Astrocyte (in vitro differentiated cells and primary cell): ENCODE results near the gene ARHGEF10L. TPM values are rescaled to one million over a fixed set of nuclear protein-coding genes. Genes with fewer than 3 reads are reported as not detected.
A peak's percentile ranks its signal among the peaks of the same experiment; 100 is the strongest.

Experiments
- DNase-seq: peaks from one replicate; pipeline ENCODE4 v3.0.0-alpha.2; 2010; ENCODE audit warnings: low read depth
- FAIRE-seq: peaks from 2 replicates; lab custom pipeline; 2011; peaks lifted over from hg19 to GRCh38; lab: Jason Lieb, UNC
- H2AFZ ChIP-seq: 2 replicates; pipeline ENCODE4 v1.6.0; 2012; ENCODE audit warnings: low read depth, low read length, inconsistent platforms
- H3K27ac ChIP-seq: 2 replicates; pipeline ENCODE4 v1.5.1; 2011; ENCODE audit warnings: low read depth, low read length, inconsistent platforms
- H3K27me3 ChIP-seq: 2 replicates; pipeline ENCODE4 v1.6.0; 2011; ENCODE audit warnings: low read length, inconsistent platforms; ENCODE audit not compliant: insufficient read depth
- H3K36me3 ChIP-seq: 2 replicates; pipeline ENCODE4 v1.5.1; 2011; ENCODE audit warnings: low read length, inconsistent platforms; ENCODE audit not compliant: insufficient read depth
- H3K4me1 ChIP-seq: 2 replicates; pipeline ENCODE4 v1.5.1; 2011; ENCODE audit warnings: low read length, inconsistent platforms; ENCODE audit not compliant: insufficient read depth
- H3K4me2 ChIP-seq: 2 replicates; pipeline ENCODE4 v1.6.0; 2012; ENCODE audit warnings: low read length, inconsistent platforms
- H3K4me3 ChIP-seq: 2 replicates; pipeline ENCODE4 v1.5.1; 2011; ENCODE audit warnings: low read depth, mild to moderate bottlenecking, low read length, inconsistent platforms; ENCODE audit not compliant: insufficient read depth
- H3K79me2 ChIP-seq: 2 replicates; pipeline ENCODE4 v1.6.0; 2012; ENCODE audit warnings: mild to moderate bottlenecking, low read length, inconsistent platforms; ENCODE audit not compliant: insufficient read depth
- H3K9ac ChIP-seq: 2 replicates; pipeline ENCODE4 v1.6.0; 2012; ENCODE audit warnings: mild to moderate bottlenecking, low read length, inconsistent platforms
- H3K9me3 ChIP-seq: 2 replicates; pipeline ENCODE4 v1.5.1; 2012; ENCODE audit warnings: low read depth, mild to moderate bottlenecking, low read length, inconsistent platforms; ENCODE audit not compliant: insufficient read depth
- H4K20me1 ChIP-seq: 2 replicates; pipeline ENCODE4 v1.6.0; 2012; ENCODE audit warnings: low read length, inconsistent platforms; ENCODE audit not compliant: insufficient read depth
- H3K27ac Mint-ChIP-seq: one replicate; pipeline ENCODE4 v1.8.0; 2021; ENCODE audit warnings: mild to moderate bottlenecking, mixed read lengths; ENCODE audit not compliant: unreplicated experiment
- H3K27me3 Mint-ChIP-seq: one replicate; pipeline ENCODE4 v1.8.0; 2021; ENCODE audit warnings: low read depth, mixed read lengths; ENCODE audit not compliant: unreplicated experiment
- H3K36me3 Mint-ChIP-seq: one replicate; pipeline ENCODE4 v1.8.0; 2021; ENCODE audit warnings: low read depth, mixed read lengths; ENCODE audit not compliant: unreplicated experiment
- H3K4me1 Mint-ChIP-seq: one replicate; pipeline ENCODE4 v1.8.0; 2021; ENCODE audit warnings: low read depth, mixed read lengths; ENCODE audit not compliant: unreplicated experiment
- H3K4me3 Mint-ChIP-seq: one replicate; pipeline ENCODE4 v1.8.0; 2021; ENCODE audit warnings: mild to moderate bottlenecking, moderate library complexity, mixed read lengths; ENCODE audit not compliant: unreplicated experiment
- H3K9me3 Mint-ChIP-seq: one replicate; pipeline ENCODE4 v1.8.0; 2021; ENCODE audit warnings: mild to moderate bottlenecking, mixed read lengths; ENCODE audit not compliant: unreplicated experiment
- CTCF ChIP-seq: IDR thresholded peaks from 2 replicates; pipeline ENCODE4 v1.5.1; 2011; ENCODE audit warnings: low read depth, mild to moderate bottlenecking, inconsistent platforms, low read length, moderate library complexity; ENCODE audit not compliant: insufficient read depth
- EZH2 ChIP-seq: IDR thresholded peaks from 2 replicates; pipeline ENCODE4 v1.6.1; 2012; ENCODE audit warnings: mild to moderate bottlenecking, low read length, inconsistent platforms; ENCODE audit not compliant: insufficient read depth
- total RNA-seq: library from RNA; stranded (reverse); gene quantifications from 2 replicates; pipeline ENCODE4 v1.2.1, GENCODE V29; 2021

ARHGEF10L gene
- total RNA-seq, 1 donor from 2014 or later, result 14.2 TPM

- Histone ChIP-seq H3K4me2 (no peak overlapping the region), H4K20me1 (no peaks in the 10 kb centered on the region), H2AFZ (no peak overlapping the region), H3K9ac (no peak overlapping the region), H3K27ac (no peak overlapping the region), H3K36me3 (no peaks in the 10 kb centered on the region), H3K4me3 (no peak overlapping the region), H3K9me3 (no peaks in the 10 kb centered on the region), H3K79me2 (no peaks in the 10 kb centered on the region), H3K4me1 (no peaks in the 10 kb centered on the region), H3K27me3 (no peaks in the 10 kb centered on the region)
- FAIRE-seq (no peak), DNase-seq (peak; percentile 24)
- Mint-ChIP-seq H3K27ac (no peak overlapping the region), H3K36me3 (peaks cover 13% of the 10 kb centered on the region), H3K27me3 (no peaks in the 10 kb centered on the region), H3K9me3 (no peaks in the 10 kb centered on the region), H3K4me1 (peaks cover 5% of the 10 kb centered on the region), H3K4me3 (no peak overlapping the region)
- TF ChIP-seq EZH2, result no peak
- TF ChIP-seq CTCF, result peak; percentile 90
These were observed 67.4 kb downstream of the ARHGEF10L start for GRCh38 chr1:17606826-17607440.

GRCh38 chr1:17607644-17608581 lies 68.4 kb downstream of the ARHGEF10L start:
- peaks cover 11% of the 10 kb centered on the region for H3K4me1 Mint-ChIP-seq
- no peaks in the 10 kb centered on the region for H3K27me3 Mint-ChIP-seq

More at GRCh38 chr1:17607644-17608581, 68.4 kb downstream of the ARHGEF10L start:
- H3K27ac Mint-ChIP-seq, result no peak overlapping the region
- Histone ChIP-seq H3K4me2 (no peak overlapping the region), H3K27ac (no peak overlapping the region), H3K27me3 (no peaks in the 10 kb centered on the region), H3K4me1 (no peaks in the 10 kb centered on the region), H3K9ac (no peak overlapping the region), H3K4me3 (no peak overlapping the region), H2AFZ (no peak overlapping the region), H3K36me3 (no peaks in the 10 kb centered on the region), H3K79me2 (no peaks in the 10 kb centered on the region), H3K9me3 (no peaks in the 10 kb centered on the region), H4K20me1 (no peaks in the 10 kb centered on the region)
- H3K4me3 Mint-ChIP-seq, result no peak overlapping the region
- TF ChIP-seq CTCF (no peak), EZH2 (no peak)
- H3K36me3 Mint-ChIP-seq, result peaks cover 13% of the 10 kb centered on the region
- DNase-seq, result no peak
- no peak for FAIRE-seq
- H3K9me3 Mint-ChIP-seq, result no peaks in the 10 kb centered on the region
